Lung microvascular endothelial cell (primary cell): ENCODE data around the gene NUDT8. TPM values are rescaled to one million over a fixed set of nuclear protein-coding genes. Genes with fewer than 3 reads are reported as not detected.
"Not testable (repeated sequence)": the region's sequence is repeated elsewhere in the genome, so short reads cannot be mapped to it uniquely, and the experiment has no call there.

Experiments used
- DNase-seq, 2 donors: peaks; one replicate each; pipeline versions ENCODE4 v3.0.0 to v3.0.0-alpha.2; 2010; ENCODE audit warnings: low read depth in 2 of 2
- total RNA-seq: library from RNA; depleted of rRNA; stranded (reverse); fragments of >200 nt; gene quantifications from 2 replicates; pipeline ENCODE4 v1.2.1, GENCODE V29; 2014

Gene NUDT8
- total RNA-seq, 1 donor from 2014 or later: 7.1 TPM

DNA sequence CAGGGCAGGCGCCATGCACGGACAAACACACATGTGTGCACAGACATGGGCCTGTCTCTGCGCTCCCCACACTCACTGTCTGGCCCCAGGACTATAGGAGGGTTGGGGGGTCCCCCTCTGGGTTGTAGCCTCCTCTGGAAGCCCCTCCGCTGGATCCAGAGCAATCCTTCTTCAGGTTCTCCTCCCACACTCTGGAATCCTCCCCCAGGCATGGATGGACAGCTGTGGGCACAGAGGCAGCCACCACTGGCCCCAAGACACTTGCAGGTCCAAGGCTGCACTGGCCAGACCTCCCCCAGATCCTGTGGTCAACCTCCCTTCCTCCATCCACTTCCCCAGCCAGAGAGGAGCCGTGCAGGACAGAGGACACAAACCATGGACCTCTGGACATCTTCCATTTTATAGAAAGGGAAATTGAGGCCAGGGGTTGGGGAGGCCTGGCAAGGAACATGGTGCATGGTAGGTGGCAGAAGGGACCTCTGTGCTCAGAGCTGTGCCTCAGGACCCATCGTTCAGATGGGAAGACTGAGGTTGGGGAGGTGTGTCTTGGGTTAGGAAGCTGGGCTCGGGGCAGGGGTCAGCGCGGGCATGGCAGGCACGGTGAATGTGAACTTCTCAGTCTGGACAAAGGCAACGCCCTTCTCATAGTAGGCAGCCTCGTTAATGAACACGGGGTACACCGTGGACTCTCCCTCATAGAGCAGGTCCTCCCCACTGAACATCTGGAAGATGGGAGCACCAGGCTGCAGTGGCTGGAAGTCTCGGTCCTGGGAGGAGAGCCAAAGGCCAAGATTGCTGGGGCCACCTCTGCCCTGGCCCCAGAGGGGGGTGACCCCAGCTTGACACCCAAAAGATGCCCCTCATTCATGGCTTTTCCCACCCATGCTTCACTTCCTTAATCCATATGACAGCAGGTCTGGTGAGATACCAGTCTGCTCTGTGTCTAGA, 12.7 kb upstream of the NUDT8 start:
- no peak for DNase-seq

DNA sequence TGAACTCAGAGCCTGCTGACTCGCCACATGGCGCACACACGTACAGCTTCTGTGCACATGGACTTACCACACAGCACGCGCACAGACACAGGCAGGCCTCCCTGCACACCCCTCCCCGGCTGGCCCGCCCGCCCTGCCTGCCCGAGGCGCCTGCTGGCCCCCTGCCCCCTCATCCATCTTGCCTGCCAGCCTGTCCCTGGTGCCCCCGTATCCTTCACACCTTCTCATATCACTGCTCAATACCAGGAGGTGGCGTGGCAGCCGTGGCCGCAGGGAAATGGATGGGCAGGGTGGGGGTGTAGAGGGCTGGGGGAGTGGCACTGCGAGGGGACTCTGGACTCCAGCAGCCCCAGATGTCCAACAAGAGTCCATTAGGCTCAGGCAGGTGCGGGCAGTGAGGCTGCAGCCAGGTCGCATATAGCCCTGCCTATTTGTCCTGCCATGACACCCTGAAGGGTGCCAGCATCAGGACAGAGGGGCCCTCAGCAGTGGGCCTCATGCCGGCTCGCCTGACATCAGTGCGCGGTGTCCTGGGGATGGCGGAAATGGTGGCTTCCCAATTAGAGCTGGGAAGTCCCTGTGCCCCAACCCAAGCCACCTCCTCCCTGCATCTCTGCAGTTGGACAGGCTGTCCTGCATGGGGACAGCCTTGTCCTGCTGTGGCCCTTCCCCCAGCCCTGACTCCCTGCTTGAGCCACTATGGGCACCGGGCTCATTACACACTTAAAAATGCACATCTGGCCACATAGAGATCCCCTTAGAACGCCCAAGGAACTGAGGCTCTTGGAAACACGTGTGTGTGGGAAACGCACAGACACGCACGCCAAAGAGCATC, 11.8 kb upstream of the NUDT8 start:
- no peak for DNase-seq

DNA sequence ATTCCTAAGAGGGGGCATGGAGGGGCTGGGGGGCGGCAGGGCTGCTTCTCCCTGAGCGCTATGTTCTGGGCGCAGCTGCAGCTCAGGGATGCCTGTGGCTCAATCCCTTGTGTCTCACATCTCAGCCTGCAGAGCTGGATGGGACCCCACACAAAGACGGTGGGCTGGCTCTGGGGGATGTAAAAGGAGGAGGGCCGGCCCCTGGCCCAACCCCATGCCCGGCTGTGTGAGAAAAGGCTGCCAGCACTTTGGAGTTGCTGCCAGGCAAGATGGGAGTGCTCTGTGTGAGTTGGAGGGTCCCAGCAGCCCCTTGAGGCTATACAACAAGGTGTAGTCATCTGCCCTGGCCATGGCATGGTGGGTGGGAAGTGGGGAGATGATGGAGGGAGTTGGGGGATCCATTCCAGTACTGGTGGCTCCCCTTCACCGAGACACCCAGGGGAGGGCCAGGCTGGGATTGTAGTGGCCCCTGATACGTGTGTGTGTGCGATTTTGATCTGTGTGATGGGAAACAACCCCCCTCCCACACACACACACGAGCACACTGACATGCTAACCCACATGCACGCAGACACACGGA, 11.1 kb upstream of the NUDT8 start:
- no peak for DNase-seq

DNA sequence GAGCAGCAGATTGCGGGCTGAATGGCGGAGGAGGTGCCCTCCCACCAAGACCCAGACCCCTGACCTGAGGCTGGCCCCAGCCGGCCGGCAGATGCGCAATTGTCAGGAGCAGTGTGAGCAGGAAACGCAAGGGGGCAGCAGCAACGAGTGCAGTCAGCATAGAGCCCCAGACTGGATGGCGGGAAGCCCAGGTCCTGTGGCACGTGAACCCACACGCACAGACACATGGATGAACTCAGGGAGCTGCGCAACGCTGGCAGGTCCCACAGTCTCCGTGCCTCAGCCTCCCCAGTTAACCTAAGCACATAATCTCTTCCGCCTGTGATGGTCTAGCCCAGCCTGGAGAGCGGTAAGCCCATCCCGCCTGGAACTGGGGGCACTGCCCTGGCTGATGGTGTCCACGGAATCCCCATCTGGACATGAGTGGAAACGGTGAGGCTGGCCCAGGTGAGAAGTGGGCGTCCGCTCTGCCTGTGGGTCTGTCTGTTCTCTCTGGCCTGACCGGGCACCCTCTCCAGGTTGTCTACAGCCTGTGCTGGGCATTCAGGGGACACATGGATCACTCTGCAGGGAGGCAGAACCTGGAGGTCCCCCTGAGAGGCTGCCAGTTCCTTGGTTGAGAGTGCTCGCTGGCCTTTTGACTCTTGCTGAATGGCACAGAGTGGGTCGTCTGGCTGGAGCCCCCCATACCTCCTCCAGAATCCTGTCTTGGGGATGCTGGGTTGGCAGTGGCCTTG, 10.5 kb upstream of the NUDT8 start:
- DNase-seq: peak; percentile 51 to 72

DNA sequence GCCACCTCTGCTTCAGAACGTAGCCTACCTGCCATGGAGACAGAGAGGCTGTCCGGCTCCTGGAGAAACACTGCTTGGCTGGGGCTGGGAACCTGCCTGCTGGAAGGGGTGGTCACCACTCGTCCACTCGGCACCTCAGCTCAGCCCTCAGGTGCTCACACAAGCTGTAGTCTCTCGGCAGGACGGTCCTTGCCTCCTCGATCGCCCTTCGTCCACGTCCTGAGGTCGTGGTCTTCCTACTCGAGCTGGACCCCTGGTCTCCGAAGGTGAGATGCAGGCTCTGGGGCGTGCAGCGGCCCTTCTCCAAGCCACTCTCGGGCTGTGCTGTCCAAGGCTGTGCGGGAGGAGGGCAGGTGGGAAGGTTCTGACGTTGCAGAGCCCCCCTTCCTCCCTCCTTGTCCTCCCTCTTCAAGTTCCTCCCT, 9.7 kb upstream of the NUDT8 start, which contains the start of gene TBX10:
Gene TBX10 (minus strand): TSS at position 326 of the 422 bp plus-strand sequence. CDS start 291 bp downstream, at position 35.
- no peak for DNase-seq

DNA sequence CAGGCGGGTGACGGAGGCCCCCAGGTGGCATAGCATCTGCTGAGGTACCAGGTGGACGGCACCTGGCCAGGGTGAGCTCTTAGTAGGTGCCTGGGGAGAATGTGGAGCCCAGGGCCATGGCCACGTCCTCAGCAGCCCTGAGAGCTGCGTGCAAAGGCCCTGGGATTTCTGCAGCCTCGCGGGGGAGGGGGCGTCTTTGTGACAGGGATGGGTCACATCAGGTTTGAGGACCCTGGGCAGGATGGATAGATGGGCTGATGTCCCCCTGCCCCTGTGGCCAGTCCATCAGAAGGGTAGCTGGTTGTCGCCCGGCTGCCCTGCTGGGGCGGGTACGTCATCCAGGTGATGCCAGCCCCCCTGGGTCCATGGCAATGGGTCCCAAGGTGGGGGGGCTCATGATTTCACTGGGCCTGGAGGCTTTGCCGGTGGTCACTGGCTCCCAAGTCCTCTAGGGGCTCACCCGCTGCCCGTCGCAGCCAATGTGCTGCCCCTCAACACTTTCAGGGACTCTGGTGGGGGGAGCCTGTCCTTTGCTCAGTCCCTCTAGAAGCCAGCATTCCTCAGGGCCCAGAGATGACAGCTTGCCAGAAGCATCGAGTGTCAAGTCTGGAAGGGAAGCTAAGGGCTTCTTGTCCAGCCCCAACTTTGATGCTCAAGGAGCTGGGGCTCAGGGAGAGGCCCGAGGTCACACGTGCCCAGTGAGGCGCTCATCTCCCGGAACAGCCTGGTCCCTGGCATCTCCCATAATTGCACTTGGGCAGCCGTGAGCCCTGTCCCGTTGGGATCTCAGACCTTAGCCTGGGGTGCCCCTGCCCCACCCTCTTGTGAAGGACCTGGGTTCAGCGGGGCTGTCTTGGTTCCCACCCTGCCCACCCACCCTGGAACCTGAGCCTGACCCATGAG, 9.0 kb upstream of the NUDT8 start:
- DNase-seq: no peak

DNA sequence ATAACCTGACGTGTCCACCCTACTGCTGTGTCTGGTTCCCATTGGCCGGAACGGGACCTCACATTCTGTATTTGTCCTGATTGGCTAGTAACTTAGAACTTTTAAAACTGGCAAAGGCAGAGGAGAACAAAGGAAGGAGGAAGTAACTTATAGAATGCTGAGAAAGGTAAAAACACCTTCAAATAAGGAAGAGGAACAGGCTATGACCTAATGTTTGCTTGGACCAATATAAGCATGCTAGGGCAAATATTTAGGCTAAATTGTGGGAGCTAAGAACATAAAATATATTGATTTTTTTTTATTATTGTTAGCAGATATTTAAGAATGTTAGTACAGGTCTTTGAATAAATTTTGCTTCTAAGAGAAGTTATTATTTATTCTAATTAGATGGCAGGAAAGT, 7.7 kb upstream of the NUDT8 start:
- not testable (repeated sequence) for DNase-seq

DNA sequence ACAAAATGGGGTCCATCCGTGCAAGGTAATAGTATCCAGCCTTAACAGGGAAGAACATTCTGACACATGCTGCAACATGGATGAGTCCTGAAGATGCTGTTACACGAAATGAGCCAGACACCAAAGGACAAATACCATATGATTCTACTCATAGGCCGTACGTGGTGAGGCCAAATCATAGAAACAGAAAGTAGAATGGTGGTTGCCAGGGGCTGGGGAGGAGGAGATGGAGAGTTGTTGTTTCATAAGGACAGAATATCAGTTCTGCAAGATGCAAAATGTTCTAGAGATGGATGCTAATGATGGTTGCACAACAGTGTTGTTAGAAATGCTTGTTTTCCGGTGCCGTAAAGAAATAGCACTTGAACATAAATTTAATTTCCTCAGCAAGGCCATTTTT, 7.2 kb upstream of the NUDT8 start:
- no peak for DNase-seq

DNA sequence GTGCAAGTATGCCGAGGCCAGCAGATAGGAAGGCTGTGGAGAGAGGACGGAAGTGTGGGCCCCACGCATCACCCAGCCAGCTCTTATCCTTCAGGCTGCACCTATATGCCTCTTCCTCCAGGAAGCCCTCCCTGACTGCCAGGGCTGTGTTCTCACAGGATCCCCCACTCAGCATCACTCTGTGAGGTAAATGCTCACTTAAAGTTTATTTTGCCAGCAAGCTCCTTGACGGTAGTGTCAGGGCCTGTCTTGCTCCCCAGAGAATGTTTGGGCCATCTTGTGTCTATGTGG, 5.4 kb upstream of the NUDT8 start:
- no peak for DNase-seq

DNA sequence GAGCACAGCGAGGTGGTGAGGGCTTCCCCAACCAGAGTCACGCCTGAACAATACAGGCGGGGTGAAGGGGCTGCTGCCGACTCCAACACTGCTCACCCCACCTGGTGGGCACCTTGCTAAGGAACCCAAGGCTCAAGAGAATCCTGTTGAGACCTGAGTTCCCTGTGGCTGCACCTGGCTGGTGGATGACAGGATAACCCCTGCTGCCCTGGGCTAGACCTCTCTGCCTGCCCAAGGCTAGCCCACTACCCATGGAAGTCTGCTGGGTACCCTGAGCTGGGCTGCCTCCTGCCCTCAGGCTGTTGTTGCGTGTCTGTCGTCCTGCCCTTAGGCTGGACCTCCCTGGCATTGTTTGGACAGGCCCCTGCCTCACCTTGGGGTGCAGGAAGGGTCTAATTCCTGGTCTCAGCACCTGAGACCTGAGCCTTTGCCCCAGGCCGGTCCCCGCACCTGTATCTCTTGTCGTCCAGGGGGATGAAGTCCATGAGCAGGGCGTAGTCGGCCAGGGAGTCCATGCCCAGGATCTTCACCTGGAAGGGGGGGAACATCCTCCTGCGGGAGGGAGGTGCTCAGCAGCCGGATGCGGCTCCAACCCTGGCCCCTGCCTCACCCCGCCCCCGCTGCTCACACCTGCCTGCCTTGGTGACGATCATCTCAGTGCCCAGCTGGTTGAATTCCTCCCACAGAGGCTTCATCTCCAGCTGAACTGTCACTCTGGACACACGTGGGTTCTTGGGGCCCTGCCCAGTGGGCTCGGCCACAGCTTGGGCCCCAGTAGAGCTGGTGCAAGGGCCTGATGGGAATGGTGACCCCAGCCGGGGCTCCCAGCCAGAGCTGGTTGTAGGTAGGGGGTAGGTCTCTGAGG, 4.9 kb upstream of the NUDT8 start:
- no peak for DNase-seq

DNA sequence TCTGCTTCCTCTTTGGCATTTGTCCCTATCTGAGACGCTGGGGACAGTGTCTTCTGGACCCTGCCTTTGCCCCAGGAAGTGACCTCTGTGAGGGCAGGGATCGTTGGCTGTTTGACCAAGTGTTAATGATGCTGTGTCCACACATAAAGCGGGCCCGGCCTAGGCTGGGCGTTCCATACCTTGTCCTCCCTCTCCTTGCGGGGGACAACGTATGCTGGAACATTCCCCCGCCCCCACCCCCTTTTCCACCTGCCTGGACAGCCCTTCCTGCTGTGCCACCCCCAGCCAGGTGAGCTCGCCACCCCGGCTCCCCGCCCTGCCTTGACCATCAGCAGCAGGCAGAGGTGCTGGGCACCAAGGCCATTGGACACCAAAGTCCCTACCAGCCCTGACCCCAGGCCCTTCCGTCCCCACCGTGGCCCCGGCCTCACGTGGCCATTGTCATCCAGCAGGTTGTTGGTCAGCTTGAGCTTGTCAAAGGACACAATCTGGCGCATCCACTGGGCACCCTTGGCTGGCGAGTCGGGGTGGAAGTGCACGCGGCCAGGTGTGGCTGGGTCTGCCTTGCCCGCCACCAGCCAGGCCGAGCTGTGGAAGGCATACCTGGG, 4.1 kb upstream of the NUDT8 start:
- no peak for DNase-seq

DNA sequence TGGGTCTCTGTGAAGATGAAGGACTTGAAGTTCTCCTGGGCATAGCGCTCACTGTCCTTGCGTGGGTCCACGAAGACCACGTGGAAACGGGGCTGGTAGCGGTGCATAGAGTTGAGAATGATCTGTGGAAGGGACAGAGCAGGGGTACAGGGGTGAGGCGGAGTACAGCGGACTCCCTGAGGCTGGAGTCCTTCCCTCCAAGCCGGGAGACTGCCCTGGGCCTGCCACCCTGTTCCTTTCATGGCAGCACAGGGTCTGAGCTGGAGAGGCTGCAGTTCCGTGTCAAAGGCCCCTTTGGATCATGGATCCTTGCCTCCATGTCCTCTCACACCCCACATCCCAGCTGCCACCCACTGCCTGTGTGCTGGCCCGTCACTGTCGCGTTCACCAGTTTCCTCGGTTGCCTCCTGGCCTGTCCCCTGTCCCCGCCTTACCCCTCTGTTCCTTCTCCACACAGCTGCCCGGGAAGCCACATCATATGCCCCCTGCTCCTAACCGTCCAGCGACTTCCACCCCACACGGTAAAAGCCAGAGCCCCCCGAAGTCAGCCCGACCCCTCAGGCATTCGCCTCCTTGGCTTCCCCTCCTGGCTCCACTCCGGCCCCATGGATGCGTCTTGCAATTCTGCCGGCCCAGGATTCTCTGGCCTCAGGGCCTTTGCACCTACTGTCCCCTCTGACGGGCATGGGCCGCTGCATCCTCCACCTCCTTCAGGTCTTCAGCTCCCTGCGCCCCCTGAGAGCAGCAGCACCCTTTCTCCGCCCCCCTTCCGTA, 3.4 kb upstream of the NUDT8 start:
- DNase-seq: no peak

DNA sequence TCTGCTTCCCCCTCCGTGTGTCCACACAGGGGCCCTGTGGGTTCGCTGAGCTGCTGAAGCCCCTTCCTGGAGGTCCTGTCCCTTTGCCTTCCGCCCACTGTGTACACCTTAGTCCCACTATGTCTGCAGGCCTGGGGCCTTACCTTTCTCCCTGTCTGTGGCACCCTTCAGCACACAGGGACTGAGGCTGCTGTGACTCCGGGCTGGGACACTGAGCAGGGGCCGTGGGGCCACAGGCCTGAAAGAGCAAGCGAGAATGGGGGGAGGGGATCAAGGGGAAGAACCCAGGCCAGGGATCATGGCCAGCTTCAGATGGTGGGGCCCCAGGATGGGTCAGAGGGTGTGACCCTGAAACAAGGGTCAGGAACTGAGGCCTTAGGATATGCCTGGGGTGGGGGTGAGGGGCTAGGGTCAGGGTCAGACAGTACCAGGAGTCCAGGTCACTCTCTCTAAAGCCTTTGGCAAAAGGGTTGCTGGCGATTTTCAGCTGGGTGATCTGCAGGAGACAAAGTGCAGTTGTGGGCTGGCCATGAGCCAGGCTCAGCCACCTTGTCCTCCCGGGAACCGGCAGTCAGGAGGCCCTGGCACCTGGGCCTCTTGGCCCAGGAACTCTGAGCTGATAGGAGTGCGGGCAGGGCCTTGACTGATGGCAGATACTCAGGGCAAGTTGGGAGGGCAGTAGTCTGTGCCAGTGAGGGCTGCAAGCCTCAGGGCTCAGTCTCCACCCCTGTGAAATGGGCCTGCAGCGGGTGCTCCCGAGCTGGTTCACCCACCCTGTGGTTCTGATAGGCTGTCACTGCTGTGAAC, 2.6 kb upstream of the NUDT8 start:
- no peak for DNase-seq

DNA sequence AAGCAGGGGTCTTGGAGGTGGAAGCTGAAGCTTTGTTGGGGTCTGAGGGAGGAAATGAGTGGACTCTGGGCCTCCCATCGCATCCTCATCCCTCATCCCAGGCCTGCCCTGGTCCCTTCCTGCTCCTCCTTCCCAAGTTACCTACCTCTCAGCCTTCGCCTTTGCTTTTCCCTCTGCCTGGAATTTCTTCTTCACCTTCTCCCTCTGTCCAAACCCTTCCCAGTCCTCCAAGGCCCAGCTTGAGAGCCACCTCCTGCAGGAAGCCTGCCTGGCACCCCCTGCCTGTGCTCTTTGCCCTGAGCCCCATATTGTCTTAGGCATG, 2.1 kb upstream of the NUDT8 start:
- DNase-seq: no peak

DNA sequence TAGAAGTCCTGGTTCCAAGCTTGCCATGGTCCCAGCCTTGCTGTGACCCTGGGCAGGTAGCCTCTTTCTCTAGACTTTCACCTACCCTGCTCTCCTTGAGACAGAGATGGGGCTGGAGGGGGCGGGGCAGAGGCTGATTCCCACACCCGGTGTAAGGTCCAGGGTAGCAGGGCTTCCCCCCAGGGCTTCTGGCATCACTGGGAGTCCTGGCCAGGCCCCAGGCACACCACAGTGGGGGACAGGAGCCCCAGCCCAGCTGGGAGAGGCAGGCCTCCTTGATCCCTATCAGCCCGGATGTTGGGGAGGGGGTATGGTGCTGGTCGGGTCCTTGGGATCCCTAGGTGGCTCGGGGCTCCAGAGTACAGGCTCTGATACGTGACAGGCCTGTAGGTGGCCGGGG, 1.7 kb upstream of the NUDT8 start:
- DNase-seq: no peak

DNA sequence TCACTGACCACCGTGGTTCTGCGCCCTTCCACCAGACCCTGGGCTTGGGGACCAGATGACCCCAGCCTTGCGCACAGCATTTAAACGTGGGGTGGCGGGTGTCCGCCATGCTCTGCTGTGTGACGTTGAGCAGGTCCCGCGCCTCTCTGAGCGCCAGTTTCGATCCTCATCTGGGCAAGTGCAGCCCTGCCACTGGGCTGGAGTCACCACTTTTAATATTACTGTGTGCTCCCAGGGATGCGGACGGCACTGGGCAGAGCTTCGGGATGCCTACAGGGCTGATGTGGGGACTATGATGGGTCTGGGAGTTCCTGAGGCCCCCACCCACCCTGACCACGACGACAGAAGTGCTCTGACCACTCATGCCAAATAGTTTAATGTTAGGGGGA, 1.2 kb upstream of the NUDT8 start:
- DNase-seq: no peak

DNA sequence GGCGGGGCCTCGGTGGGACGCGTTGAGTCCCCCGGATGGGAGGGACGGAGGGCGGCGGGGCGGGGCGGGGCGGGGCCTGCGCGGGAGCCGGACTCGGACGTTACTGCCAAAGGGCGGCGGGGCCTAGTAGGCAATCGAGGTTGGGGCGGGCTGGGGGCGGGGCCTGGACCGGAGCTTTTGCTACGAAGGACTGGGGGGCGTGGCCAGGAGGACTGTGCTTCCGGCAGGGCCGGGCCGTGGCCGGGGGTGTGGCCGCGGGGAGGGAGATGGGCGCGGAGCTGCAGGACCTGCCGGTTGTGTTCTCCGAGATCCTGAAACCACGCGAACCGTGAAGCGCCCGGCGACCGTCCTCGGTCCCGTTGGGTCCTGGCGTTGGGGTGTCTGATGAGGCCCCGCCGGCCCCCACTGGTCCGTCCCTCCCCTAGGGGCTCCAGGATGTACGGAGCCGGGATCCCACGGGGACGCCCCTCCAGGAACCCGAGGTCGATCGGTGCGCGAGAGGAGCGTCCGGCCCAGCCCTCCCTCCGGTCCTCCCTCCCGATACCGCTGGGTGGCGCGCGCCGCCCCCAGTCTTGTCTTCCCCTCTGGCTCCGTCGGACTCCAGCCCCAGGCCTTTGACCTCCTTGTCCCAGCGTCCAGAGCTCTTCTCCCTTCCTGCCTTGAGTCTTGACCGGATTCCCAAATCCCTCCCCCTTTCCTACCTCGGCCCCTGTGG, 648 bp upstream of the NUDT8 start:
- peak; percentile 97 to 99 for DNase-seq
